HEK293T (cell line): ENCODE results near the gene PAPOLA.

ENCODE experiments used
- CTCF ChIA-PET: fragments of 350-600 bp; formaldehyde crosslinking; extraction: SDS; loops from one replicate; lab custom pipeline; 2021; ENCODE audit warnings: antibody characterized with exemption, inconsistent platforms; lab: Yijun Ruan, JAX
- POLR2A ChIA-PET: fragments of 350-600 bp; formaldehyde crosslinking; extraction: SDS; loops from one replicate; lab custom pipeline; 2020; ENCODE audit warnings: antibody characterized with exemption, inconsistent platforms; lab: Yijun Ruan, JAX
- DNase-seq: peaks from one replicate; pipeline ENCODE4 v3.0.0; 2012; ENCODE audit warnings: mixed read lengths; ENCODE audit errors: extremely low spot score
- ARNT ChIP-seq: fragments of 450-650 bp; IDR thresholded peaks from 2 replicates; pipeline ENCODE4 v1.6.1; 2017; ENCODE audit warnings: mild to moderate bottlenecking
- BHLHE40 ChIP-seq: fragments of 450-650 bp; IDR thresholded peaks from 2 replicates; pipeline ENCODE4 v1.6.1; 2016; ENCODE audit warnings: mild to moderate bottlenecking, moderate library complexity, borderline replicate concordance
- CTBP1 ChIP-seq: fragments of 450-650 bp; IDR thresholded peaks from 2 replicates; pipeline ENCODE4 v1.6.1; 2016; ENCODE audit warnings: borderline replicate concordance
- ELF4 ChIP-seq: fragments of 450-650 bp; IDR thresholded peaks from 2 replicates; pipeline ENCODE4 v1.6.1; 2017; ENCODE audit warnings: antibody characterized with exemption
- FOXA1 ChIP-seq: fragments of 450-650 bp; IDR thresholded peaks from 2 replicates; pipeline ENCODE4 v1.6.1; 2016; ENCODE audit warnings: mild to moderate bottlenecking
- FOXK2 ChIP-seq: fragments of 450-650 bp; IDR thresholded peaks from 2 replicates; pipeline ENCODE4 v1.6.1; 2016; ENCODE audit warnings: mild to moderate bottlenecking
- FOXM1 ChIP-seq: fragments of 450-650 bp; IDR thresholded peaks from 2 replicates; pipeline ENCODE4 v1.6.1; 2017; ENCODE audit warnings: mild to moderate bottlenecking, borderline replicate concordance
- HDGF ChIP-seq: fragments of 450-650 bp; IDR thresholded peaks from 2 replicates; pipeline ENCODE4 v1.6.1; 2017; ENCODE audit warnings: antibody characterized with exemption, borderline replicate concordance
- LEF1 ChIP-seq: fragments of 450-650 bp; IDR thresholded peaks from 2 replicates; pipeline ENCODE4 v1.6.1; 2017; ENCODE audit warnings: mild to moderate bottlenecking, borderline replicate concordance
- NFRKB ChIP-seq: fragments of 450-650 bp; IDR thresholded peaks from 2 replicates; pipeline ENCODE4 v1.6.1; 2016; ENCODE audit warnings: mild to moderate bottlenecking, moderate library complexity
- PKNOX1 ChIP-seq: fragments of 450-650 bp; IDR thresholded peaks from 2 replicates; pipeline ENCODE4 v1.6.1; 2016
- SP1 ChIP-seq: fragments of 450-650 bp; IDR thresholded peaks from 2 replicates; pipeline ENCODE4 v1.6.1; 2017
- SUZ12 ChIP-seq: fragments of 450-650 bp; IDR thresholded peaks from 2 replicates; pipeline ENCODE4 v1.6.1; 2016; ENCODE audit warnings: mild to moderate bottlenecking
- TARDBP ChIP-seq: fragments of 450-650 bp; IDR thresholded peaks from 2 replicates; pipeline ENCODE4 v1.6.1; 2016
- ZNF384 ChIP-seq: fragments of 450-650 bp; IDR thresholded peaks from 2 replicates; pipeline ENCODE4 v1.6.1; 2016

Gene PAPOLA

DNA sequence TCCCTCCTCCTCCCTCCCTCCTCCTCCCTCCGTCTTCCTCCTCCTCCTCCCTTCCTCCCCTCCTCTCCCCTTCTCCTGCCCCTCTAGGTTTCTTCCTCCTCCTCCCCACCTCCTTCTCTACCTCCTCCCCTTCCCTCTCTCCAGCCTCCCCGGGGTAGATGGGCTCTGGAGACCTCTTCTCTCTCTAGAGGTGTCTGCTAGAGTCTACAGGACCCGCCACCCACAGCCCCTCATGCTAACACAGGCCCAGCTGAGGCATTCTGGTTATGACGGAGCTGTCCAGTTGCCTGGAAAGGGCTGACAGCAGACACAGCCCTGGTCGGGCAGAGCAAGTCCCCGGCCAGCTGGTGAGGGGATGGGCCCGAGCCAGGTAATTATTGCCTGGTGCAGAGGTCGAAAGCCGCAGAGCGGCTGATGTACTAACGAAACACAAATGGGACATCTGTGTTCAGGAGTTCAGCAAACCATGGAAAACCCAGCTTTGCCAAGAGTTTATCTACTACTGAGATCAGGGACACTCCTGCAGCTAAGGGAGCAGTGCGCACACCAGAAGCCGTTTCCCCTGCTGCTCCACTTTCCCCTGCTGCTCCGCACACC, 96.2 kb downstream of the PAPOLA start:
- ChIA-PET POLR2A (no interaction called here), CTCF (no interaction called here)
- TF ChIP-seq ZNF384 (no peak), TARDBP (no peak), SUZ12 (no peak), NFRKB (no peak)
- DNase-seq: no peak

- DNase-seq: no peak
- TF ChIP-seq PKNOX1: no peak
- no peak for TF ChIP-seq FOXM1
- TF ChIP-seq HDGF: no peak
- TF ChIP-seq CTBP1: no peak
- CTCF ChIA-PET: no interaction called here
- POLR2A ChIA-PET: no interaction called here
Measured at GRCh38 chr14:96599076-96599475, 96.9 kb downstream of the PAPOLA start.

GRCh38 chr14:96602186-96602585, 100.0 kb downstream of the PAPOLA start:
- POLR2A ChIA-PET: no interaction called here
- TF ChIP-seq PKNOX1 (no peak), ELF4 (no peak), HDGF (no peak), LEF1 (no peak), FOXA1 (no peak), ZNF384 (no peak), TARDBP (no peak), CTBP1 (no peak), BHLHE40 (no peak), ARNT (no peak), FOXK2 (no peak), SP1 (no peak)
- no peak for DNase-seq
- CTCF ChIA-PET: no interaction called here

DNA sequence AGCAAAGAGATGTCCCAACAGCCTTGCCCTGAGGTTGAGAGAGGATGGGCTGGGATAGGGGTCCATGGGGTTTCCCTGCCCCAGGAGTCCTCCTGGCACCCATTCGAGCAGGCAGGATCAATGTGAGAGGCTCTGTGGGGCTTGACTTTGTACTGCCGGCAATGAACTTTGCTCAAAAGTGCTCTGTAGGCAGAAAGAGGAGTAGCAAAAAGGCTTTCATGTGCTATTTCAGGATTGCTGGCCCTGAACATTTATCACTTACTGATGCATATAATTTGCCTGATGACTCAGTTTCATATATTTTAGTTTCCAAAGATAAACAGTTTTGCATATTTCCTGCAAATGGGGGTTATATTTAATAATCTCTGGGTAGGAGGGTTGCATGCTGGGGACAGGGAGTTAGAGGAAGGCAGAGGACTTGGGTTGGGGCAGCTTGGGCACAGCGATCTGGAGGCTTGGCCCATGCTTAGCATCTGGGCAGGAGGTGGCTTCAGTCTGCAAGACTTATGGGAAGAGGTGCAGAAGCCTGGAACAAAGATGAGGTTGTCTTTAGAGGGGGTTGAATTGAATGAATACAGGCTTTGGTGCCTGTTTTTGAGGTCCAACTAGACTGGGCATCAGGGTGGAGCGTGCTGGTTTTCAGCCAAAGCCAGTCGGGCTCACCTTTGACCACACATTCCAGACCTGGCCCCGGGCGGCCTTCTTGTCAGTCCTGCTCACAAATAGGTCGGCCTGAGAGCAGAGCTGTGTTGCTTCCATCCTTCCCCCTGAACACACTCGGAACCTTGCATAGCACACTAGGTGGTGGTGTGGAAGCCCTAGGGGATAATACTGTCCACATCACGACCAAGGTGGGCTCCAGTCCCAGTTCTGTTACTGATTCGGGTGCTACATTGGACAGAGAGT, 101.4 kb downstream of the PAPOLA start:
- TF ChIP-seq NFRKB (no peak), FOXA1 (no peak), TARDBP (no peak), PKNOX1 (no peak), SUZ12 (no peak), FOXK2 (no peak), FOXM1 (no peak), ZNF384 (no peak), ELF4 (no peak)
- ChIA-PET CTCF (no interaction called here), POLR2A (no interaction called here)
- no peak for DNase-seq

DNA sequence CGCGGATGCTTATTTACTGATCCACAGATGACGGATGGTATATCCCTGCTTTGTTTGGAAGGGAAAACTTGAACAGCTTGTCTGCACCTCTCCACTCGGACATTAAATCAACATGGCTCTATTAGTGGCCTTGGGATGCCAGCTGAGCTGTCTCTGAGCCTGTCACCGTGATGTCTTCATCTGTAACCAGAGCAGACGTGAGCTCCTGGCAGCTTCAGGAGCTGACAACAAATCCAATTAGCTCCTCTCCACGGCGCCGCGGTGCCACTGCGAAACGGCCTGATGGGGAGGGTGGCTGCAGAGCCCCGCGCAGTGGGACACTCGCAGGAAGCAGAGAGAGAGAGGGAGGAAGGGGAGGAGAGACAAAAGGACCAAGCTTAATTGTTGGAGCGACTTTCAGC, 112.3 kb downstream of the PAPOLA start:
- TF ChIP-seq ARNT (no peak), PKNOX1 (peak; percentile 95), HDGF (no peak)
- DNase-seq: peak; percentile 18
- ChIA-PET POLR2A (no interaction called here), CTCF (interaction anchor here (0.9 kb wide), 1 partner anchor 15 kb away, joined by 3 read pairs; no protein-coding TSS in a partner anchor)

GRCh38 chr14:96616161-96616721, 114.1 kb downstream of the PAPOLA start:
- ChIA-PET CTCF (no interaction called here), POLR2A (no interaction called here)
- DNase-seq: no peak
- TF ChIP-seq FOXM1 (no peak), NFRKB (no peak), BHLHE40 (no peak), FOXK2 (no peak), ARNT (no peak), ELF4 (no peak), ZNF384 (no peak), TARDBP (no peak), HDGF (no peak), SUZ12 (no peak), PKNOX1 (no peak), LEF1 (no peak), FOXA1 (no peak), CTBP1 (no peak), SP1 (no peak)
